HCT116 (cell line): ENCODE measurements around the gene MRPL58. TPM values are rescaled to one million over a fixed set of nuclear protein-coding genes. Genes with fewer than 3 reads are reported as not detected.

Experiments
- ATAC-seq: fragments of 200-7000 bp; cut with Tn5 transposase; 2 replicates; pipeline ENCODE4 v1.9.1; 2020; ENCODE audit warnings: mild to moderate bottlenecking, moderate library complexity
- BruUV-seq: library from RNA; stranded (reverse); fragments of 400-500 nt; replicated peaks from 2 replicates; lab custom pipeline; 2021; lab: Mats Ljungman, UMichigan
- CTCF ChIA-PET: fragments of 300-600 bp; sonication (Branson Sonifier 250); formaldehyde crosslinking; loops from one replicate; lab custom pipeline; 2021; ENCODE audit warnings: antibody characterized with exemption; lab: Charles Lee
- POLR2A ChIA-PET: fragments of 300-600, 350-600 bp; sonication (Branson Sonifier 250); formaldehyde crosslinking; loops from one replicate; lab custom pipeline; 2021; ENCODE audit warnings: antibody characterized with exemption; lab: Charles Lee
- RAD21 ChIA-PET, 2 experiments: fragments of 300-600 bp; sonication (Branson Sonifier 250); formaldehyde crosslinking; loops; one replicate each; lab custom pipeline; 2023; ENCODE audit warnings: low total read pairs in 2 of 2; ENCODE audit not compliant: uncharacterized antibody in 2 of 2, unreplicated experiment in 2 of 2, low non-redundant PET in 1 of 2; lab: Charles Lee
- DNase-seq: peaks from one replicate; pipeline ENCODE4 v3.0.0-alpha.2; 2010; ENCODE audit warnings: low read depth, low spot score
- H2AFZ ChIP-seq: fragments of 200-600 bp; shearing (Covaris generic), sonication (generic); 2 replicates; pipeline ENCODE4 v1.6.1; 2017; ENCODE audit warnings: low read depth, mixed run types, mixed read lengths, antibody characterized with exemption, low read length; ENCODE audit not compliant: poor library complexity, severe bottlenecking
- H3K27ac ChIP-seq: 2 replicates; pipeline ENCODE4 v1.5.1; 2012; ENCODE audit warnings: low read depth, low read length
- H3K27me3 ChIP-seq: fragments of 200-600 bp; sonication (generic); 2 replicates; pipeline ENCODE4 v1.6.1; 2016; ENCODE audit warnings: mixed run types, low read length, mixed read lengths; ENCODE audit not compliant: insufficient read depth
- H3K36me3 ChIP-seq, 2 experiments: fragments of 200-500 bp in 1 of 2; fragments of 200-600 bp in 1 of 2; sonication (Bioruptor generic) in 1 of 2; sonication (generic) in 1 of 2; 2 replicates each; pipeline versions ENCODE4 v1.5.1 to v1.6.1; 2014 to 2016; ENCODE audit warnings: low read length in 2 of 2, inconsistent platforms in 1 of 2, mixed read lengths in 1 of 2, mixed run types in 1 of 2; ENCODE audit not compliant: insufficient read depth in 2 of 2, control insufficient read depth in 1 of 2
- H3K4me1 ChIP-seq, 2 experiments: fragments of 200-600 bp in 1 of 2; sonication (generic) in 1 of 2; 2 replicates each; pipeline versions ENCODE4 v1.5.1 to v1.6.1; 2012 to 2017; ENCODE audit warnings: low read length in 2 of 2, inconsistent platforms in 1 of 2, mild to moderate bottlenecking in 1 of 2, mixed read lengths in 1 of 2, mixed run types in 1 of 2, moderate library complexity in 1 of 2; ENCODE audit not compliant: insufficient read depth in 2 of 2, control insufficient read depth in 1 of 2
- H3K4me2 ChIP-seq: fragments of 200-600 bp; sonication (generic); 2 replicates; pipeline ENCODE4 v1.6.1; 2017; ENCODE audit warnings: mixed run types, low read length, mixed read lengths
- H3K4me3 ChIP-seq, 2 experiments: fragments of 200-600 bp in 1 of 2; sonication (generic) in 1 of 2; replicated peaks in 1 of 2; 2 replicates each; pipeline ENCODE4 v1.5.1; 2011 to 2016; ENCODE audit warnings: low read length in 2 of 2, control low read depth in 1 of 2, low read depth in 1 of 2, mild to moderate bottlenecking in 1 of 2, mixed read lengths in 1 of 2, mixed run types in 1 of 2
- H3K79me2 ChIP-seq: fragments of 200-600 bp; sonication (generic); 2 replicates; pipeline ENCODE4 v1.6.1; 2017; ENCODE audit warnings: mild to moderate bottlenecking, mixed run types, low read length, moderate library complexity, mixed read lengths; ENCODE audit not compliant: insufficient read depth
- H3K9ac ChIP-seq: fragments of 200-600 bp; sonication (generic); 2 replicates; pipeline ENCODE4 v1.6.1; 2016; ENCODE audit warnings: low read length, mixed read lengths
- H3K9me2 ChIP-seq: fragments of 200-600 bp; sonication (generic), shearing (Covaris generic); 2 replicates; pipeline ENCODE4 v1.6.1; 2017; ENCODE audit warnings: mixed run types, mild to moderate bottlenecking, moderate library complexity; ENCODE audit not compliant: insufficient read depth
- H3K9me3 ChIP-seq, 2 experiments: fragments of 200-500 bp in 1 of 2; fragments of 200-600 bp in 1 of 2; sonication (Bioruptor generic) in 1 of 2; sonication (generic) in 1 of 2; 2 replicates each; pipeline ENCODE4 v1.6.1; 2014 to 2017; ENCODE audit warnings: low read length in 2 of 2, mixed read lengths in 2 of 2, inconsistent platforms in 1 of 2, low read depth in 1 of 2, mild to moderate bottlenecking in 1 of 2, mixed run types in 1 of 2, moderate library complexity in 1 of 2; ENCODE audit not compliant: control insufficient read depth in 1 of 2, insufficient read depth in 1 of 2
- H4K20me1 ChIP-seq: fragments of 200-600 bp; sonication (generic), shearing (Covaris generic); 2 replicates; pipeline ENCODE4 v1.6.1; 2017; ENCODE audit warnings: mixed run types, mild to moderate bottlenecking, moderate library complexity; ENCODE audit not compliant: insufficient read depth
- CBX3 ChIP-seq: IDR thresholded peaks from 2 replicates; pipeline ENCODE4 v1.6.1; 2012; ENCODE audit warnings: low read depth
- CEBPB ChIP-seq: IDR thresholded peaks from 2 replicates; pipeline ENCODE4 v1.6.1; 2012; ENCODE audit warnings: low read depth
- CTCF ChIP-seq, 3 experiments: fragments of 200-600 bp in 1 of 3; sonication (generic) in 1 of 3; IDR thresholded peaks in 2 of 3; conservative IDR thresholded peaks in 1 of 3; 2 replicates each; pipeline ENCODE4 v1.5.1; 2012 to 2017; ENCODE audit warnings: low read depth in 2 of 3, low read length in 2 of 3, antibody characterized with exemption in 1 of 3, borderline replicate concordance in 1 of 3, control low read depth in 1 of 3, mild to moderate bottlenecking in 1 of 3, mixed read lengths in 1 of 3, mixed run types in 1 of 3, moderate library complexity in 1 of 3; ENCODE audit not compliant: insufficient read depth in 1 of 3
- ELF1 ChIP-seq: IDR thresholded peaks from 2 replicates; pipeline ENCODE4 v1.6.1; 2012; ENCODE audit warnings: low read depth, borderline replicate concordance
- EZH2 ChIP-seq: fragments of 200-600 bp; sonication (generic); IDR thresholded peaks from 2 replicates; pipeline ENCODE4 v1.6.1; 2017; ENCODE audit warnings: antibody characterized with exemption, mixed run types
- MAX ChIP-seq: IDR thresholded peaks from 2 replicates; pipeline ENCODE4 v1.6.1; 2012
- SIN3A ChIP-seq: IDR thresholded peaks from 2 replicates; pipeline ENCODE4 v1.6.1; 2012; ENCODE audit warnings: low read depth
- SP1 ChIP-seq: IDR thresholded peaks from 2 replicates; pipeline ENCODE4 v1.6.1; 2012; ENCODE audit warnings: low read depth
- TCF7L2 ChIP-seq: IDR thresholded peaks from 2 replicates; pipeline ENCODE4 v1.7.0; 2011; ENCODE audit warnings: borderline replicate concordance, inconsistent platforms; ENCODE audit not compliant: insufficient read depth, insufficient read length; ENCODE audit errors: extremely low read depth
- ZBTB33 ChIP-seq: IDR thresholded peaks from 2 replicates; pipeline ENCODE4 v1.6.1; 2011; ENCODE audit warnings: mild to moderate bottlenecking, low read length, moderate library complexity; ENCODE audit not compliant: insufficient replicate concordance; ENCODE audit errors: extremely low read depth
- ZFX ChIP-seq: fragments of 450-650 bp; IDR thresholded peaks from 2 replicates; pipeline ENCODE4 v1.6.1; 2017
- ZNF274 ChIP-seq: fragments of 200-500 bp; sonication (Bioruptor generic); IDR thresholded peaks from 2 replicates; pipeline ENCODE4 v1.6.1; 2014; ENCODE audit warnings: mild to moderate bottlenecking, low read depth, low read length, inconsistent platforms
- intact Hi-C: fragments of 100-400 bp; cut with micrococcal nuclease; formaldehyde crosslinking; loops from 2 replicates; pipeline ENCODE4 v1.10.0; 2022
- total RNA-seq: library from RNA; stranded (reverse); gene quantifications from one replicate; pipeline ENCODE4 v1.2.1, GENCODE V29; 2021; ENCODE audit not compliant: unreplicated experiment

MRPL58 gene
- total RNA-seq, 1 experiment from 2014 or later: 80.5 TPM

GRCh38 chr17:75020331-75021110, 8.1 kb downstream of the MRPL58 start:
- POLR2A ChIA-PET: no interaction called here

More at GRCh38 chr17:75020331-75021110, 8.1 kb downstream of the MRPL58 start:
- H3K27ac ChIP-seq: no peak overlapping the region
- no peak for DNase-seq
- H3K9me3 ChIP-seq: no peaks in the 10 kb centered on the region
- TF ChIP-seq CTCF (IDR thresholded peaks at IDR 0.05 in 2 of 3, conservative IDR thresholded peaks at IDR 0.05 in 1 of 3; ENCODE audit: borderline replicate concordance in 1 of 3, insufficient read depth in 1 of 3, low read depth in 2 of 3, low read length in 2 of 3) (no peak), SP1 (no peak), ZNF274 (no peak), ZBTB33 (no peak), SIN3A (no peak), ELF1 (no peak), ZFX (no peak), CBX3 (no peak), MAX (no peak), EZH2 (no peak), CEBPB (no peak), TCF7L2 (no peak)
- intact Hi-C loops: no loop called here
- BruUV-seq: TSS peak; percentile 28
- H3K27me3 ChIP-seq: no peaks in the 10 kb centered on the region
- no peak overlapping the region for H3K9ac ChIP-seq
- no peak overlapping the region for H3K4me3 ChIP-seq
- H3K4me1 ChIP-seq: no peaks in the 10 kb centered on the region
- ChIA-PET CTCF (no interaction called here), RAD21 (no interaction called here)
- H3K9me2 ChIP-seq: no peaks in the 10 kb centered on the region
- H2AFZ ChIP-seq: no peak overlapping the region
- no peak for ATAC-seq
- H3K4me2 ChIP-seq: no peak overlapping the region
- no peaks in the 10 kb centered on the region for H4K20me1 ChIP-seq
- H3K79me2 ChIP-seq: peaks cover 10% of the 10 kb centered on the region
- H3K36me3 ChIP-seq: peaks cover 11 to 33% of the 10 kb centered on the region in 2 experiments; a peak in 3 of 4 replicates
